HepG2 (cell line): Measurements from ENCODE around the gene GPR39. TPM values are rescaled to one million over a fixed set of nuclear protein-coding genes. Genes with fewer than 3 reads are reported as not detected.

Source experiments
- AHR ChIP-seq: IDR thresholded peaks from 2 replicates; pipeline ENCODE4 v1.6.1; 2018; ENCODE audit warnings: missing genetic modification reagents, missing compliant biosample characterization
- CCDC6 ChIP-seq: sonication (generic); formaldehyde crosslinking; IDR thresholded peaks from 2 replicates; pipeline ENCODE4 v1.8.1; 2022; ENCODE audit warnings: mild to moderate bottlenecking, missing genetic modification reagents, moderate library complexity
- ETV6 ChIP-seq: sonication (generic); formaldehyde crosslinking; conservative IDR thresholded peaks from 2 replicates; pipeline ENCODE4 v1.4.0; 2020; ENCODE audit warnings: missing genetic modification reagents
- KAT8 ChIP-seq: IDR thresholded peaks from 2 replicates; pipeline ENCODE4 v1.6.1; 2016; ENCODE audit warnings: missing genetic modification reagents, missing compliant biosample characterization
- MBD4 ChIP-seq: IDR thresholded peaks from 2 replicates; pipeline ENCODE4 v1.6.1; 2012; ENCODE audit warnings: low read length, inconsistent platforms, borderline replicate concordance
- NR3C1 ChIP-seq: sonication (generic); formaldehyde crosslinking; IDR thresholded peaks from 2 replicates; pipeline ENCODE4 v1.4.0; 2020; ENCODE audit warnings: missing genetic modification reagents
- PAXIP1 ChIP-seq: sonication (generic); formaldehyde crosslinking; conservative IDR thresholded peaks from 2 replicates; pipeline ENCODE4 v1.4.0; 2020; ENCODE audit warnings: mild to moderate bottlenecking, missing genetic modification reagents, moderate library complexity
- PRDM10 ChIP-seq: sonication (generic); formaldehyde crosslinking; IDR thresholded peaks from 2 replicates; pipeline ENCODE4 v1.4.0; 2020; ENCODE audit warnings: low read depth, missing genetic modification reagents
- RERE ChIP-seq: IDR thresholded peaks from 2 replicates; pipeline ENCODE4 v1.6.1; 2016; ENCODE audit warnings: low read depth, missing genetic modification reagents, missing compliant biosample characterization
- ZC3H4 ChIP-seq: sonication (generic); formaldehyde crosslinking; IDR thresholded peaks from 2 replicates; pipeline ENCODE4 v1.4.0; 2020; ENCODE audit warnings: missing genetic modification reagents, borderline replicate concordance
- ZNF564 ChIP-seq: sonication (generic); formaldehyde crosslinking; IDR thresholded peaks from 2 replicates; pipeline ENCODE4 v1.8.1; 2023; ENCODE audit warnings: mild to moderate bottlenecking, missing genetic modification reagents
- ZNF670 ChIP-seq: sonication (generic); formaldehyde crosslinking; IDR thresholded peaks from 2 replicates; pipeline ENCODE4 v1.8.0; 2022; ENCODE audit warnings: mild to moderate bottlenecking, missing genetic modification reagents, borderline replicate concordance
- ZNF772 ChIP-seq: sonication (generic); formaldehyde crosslinking; IDR thresholded peaks from 2 replicates; pipeline ENCODE4 v1.5.0; 2020; ENCODE audit warnings: mild to moderate bottlenecking, missing genetic modification reagents
- polyA plus RNA-seq, 8 experiments: library from polyadenylated mRNA; depleted of rRNA in 3 of 8; stranded (reverse) in 7 of 8; unstranded in 1 of 8; fragments of >200 nt; fragmentation: Illumina TruSeq in 4 of 8; extraction: Trizol in 4 of 8; gene quantifications; 2 replicates each; pipeline versions ENCODE4 v1.2.1 to v1.2.3, GENCODE V29; 2011 to 2016; ENCODE audit warnings: low read depth in 4 of 8, missing spikeins in 1 of 8, mixed read lengths in 1 of 8; ENCODE audit not compliant: insufficient read depth in 1 of 8
- total RNA-seq, 5 experiments: library from RNA; depleted of rRNA; stranded (reverse); fragments of >200 nt; fragmentation: Illumina TruSeq; extraction: Trizol; gene quantifications; 2 replicates each; pipeline ENCODE4 v1.2.3, GENCODE V29; 2016; ENCODE audit warnings: low read depth in 1 of 5
- TF ChIP-seq, protein P1 (sequence below): IDR thresholded peaks from 2 replicates; pipeline ENCODE4 v1.6.1; 2016; ENCODE audit warnings: missing compliant biosample characterization, missing genetic modification reagents, borderline replicate concordance

Gene GPR39
- total and polyA plus RNA-seq, 2 of the 13 experiments (the other 11 are each of a cell fraction or from before 2014, with no cell fraction given): 0.16 to 0.62 TPM

GRCh38 chr2:132415915-132416722 is 486 bp upstream of the GPR39 start (continued):
- TF ChIP-seq PAXIP1 (CRISPR knock-in tag) (peak; percentile 80), NR3C1 (CRISPR knock-in tag) (no peak), ETV6 (CRISPR knock-in tag) (0 out of 2 replicates have a peak, but pooled peaks have one; percentile 23), ZC3H4 (CRISPR knock-in tag) (no peak), ZNF564 (CRISPR knock-in tag) (no peak), KAT8 (CRISPR knock-in tag) (peak; percentile 61), MBD4 (no peak), ZNF670 (CRISPR knock-in tag) (no peak), ZNF772 (CRISPR knock-in tag) (no peak), CCDC6 (CRISPR knock-in tag) (no peak), PRDM10 (no peak; the same call in 1 of the 2 replicates), RERE (no peak), AHR (CRISPR knock-in tag) (no peak)
- TF ChIP-seq, protein P1, sequence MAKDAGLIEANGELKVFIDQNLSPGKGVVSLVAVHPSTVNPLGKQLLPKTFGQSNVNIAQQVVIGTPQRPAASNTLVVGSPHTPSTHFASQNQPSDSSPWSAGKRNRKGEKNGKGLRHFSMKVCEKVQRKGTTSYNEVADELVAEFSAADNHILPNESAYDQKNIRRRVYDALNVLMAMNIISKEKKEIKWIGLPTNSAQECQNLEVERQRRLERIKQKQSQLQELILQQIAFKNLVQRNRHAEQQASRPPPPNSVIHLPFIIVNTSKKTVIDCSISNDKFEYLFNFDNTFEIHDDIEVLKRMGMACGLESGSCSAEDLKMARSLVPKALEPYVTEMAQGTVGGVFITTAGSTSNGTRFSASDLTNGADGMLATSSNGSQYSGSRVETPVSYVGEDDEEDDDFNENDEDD (CRISPR knock-in tag): peak; percentile 63; the same call in 1 of the 2 replicates
